ENCODE results near the gene TMEM151A.
"Not testable (repeated sequence)": the region's sequence is repeated elsewhere in the genome, so short reads cannot be mapped to it uniquely, and the experiment has no call there.

TMEM151A gene

DNA sequence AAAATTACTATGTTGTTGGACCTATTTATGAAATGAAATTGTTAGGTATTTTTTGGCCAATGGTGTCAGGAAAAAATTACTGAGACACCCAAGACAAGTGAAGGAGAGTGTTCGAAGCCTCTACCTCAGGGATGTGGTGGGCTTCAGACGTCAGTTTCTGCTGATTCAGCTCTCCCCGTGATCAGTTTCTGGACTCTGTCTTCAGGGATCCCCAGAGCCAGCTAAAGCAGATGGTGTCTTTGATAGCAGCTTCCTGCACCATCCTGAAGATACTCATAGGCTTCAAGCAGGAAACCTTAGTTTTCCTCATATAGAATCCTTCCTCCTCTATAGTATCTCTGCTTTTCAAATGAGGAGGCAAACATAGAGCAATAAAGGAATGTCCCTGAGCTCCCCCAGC lies 17.8 kb downstream of the TMEM151A start:
- no peak for DNase-seq (ENCODE audit: low spot score)

DNA sequence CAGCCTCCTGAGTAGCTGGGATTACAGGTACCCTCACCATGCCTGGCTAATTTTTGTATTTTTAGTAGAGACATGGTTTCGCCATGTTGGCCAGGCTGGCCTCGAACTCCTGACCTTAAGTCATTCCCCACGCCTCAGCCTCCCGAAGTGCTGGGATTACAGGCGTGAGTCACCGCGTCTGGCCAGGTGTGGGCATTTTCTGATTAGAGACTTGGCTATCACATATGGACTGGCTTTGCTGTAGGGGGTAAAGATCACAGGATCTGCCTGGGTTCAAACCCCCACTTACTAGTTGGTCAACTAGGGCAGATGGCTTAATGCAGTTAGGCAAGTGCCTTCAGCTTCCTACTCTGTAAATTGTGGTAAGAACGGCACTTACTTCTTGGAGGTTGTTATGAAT lies 18.6 kb downstream of the TMEM151A start:
- no peak for DNase-seq (ENCODE audit: low spot score)

DNA sequence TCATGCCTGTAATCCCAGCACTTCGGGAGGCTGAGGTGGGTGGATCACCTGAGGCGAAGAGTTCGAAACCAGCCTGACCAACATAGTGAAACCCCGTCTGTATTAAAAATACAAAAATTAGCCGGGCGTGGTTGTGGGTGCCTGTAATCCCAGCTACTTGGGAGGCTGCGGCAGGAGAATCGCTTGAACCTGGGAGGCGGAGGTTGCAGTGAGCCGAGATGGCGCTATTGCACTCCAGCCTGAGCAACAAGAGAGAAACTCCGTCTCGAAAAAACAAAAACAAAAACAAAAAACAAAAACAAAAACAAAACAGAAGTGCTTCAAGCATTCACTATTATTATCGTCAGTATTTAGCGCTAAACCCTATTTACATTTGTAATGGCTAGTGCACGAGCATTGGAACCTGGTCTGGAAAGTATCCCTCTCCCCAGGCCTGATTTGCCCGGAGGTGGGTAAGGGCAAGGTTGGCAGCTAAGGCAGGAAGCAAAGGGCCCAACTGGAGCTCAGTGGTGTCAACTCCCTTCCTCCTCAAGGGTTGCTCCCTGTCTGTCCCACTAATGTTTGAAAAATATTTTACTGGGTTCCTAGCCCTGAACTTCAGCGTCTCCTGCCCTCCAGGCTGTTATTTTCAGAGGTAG lies 19.2 kb downstream of the TMEM151A start:
- not testable (repeated sequence) for DNase-seq (ENCODE audit: low spot score)

DNA sequence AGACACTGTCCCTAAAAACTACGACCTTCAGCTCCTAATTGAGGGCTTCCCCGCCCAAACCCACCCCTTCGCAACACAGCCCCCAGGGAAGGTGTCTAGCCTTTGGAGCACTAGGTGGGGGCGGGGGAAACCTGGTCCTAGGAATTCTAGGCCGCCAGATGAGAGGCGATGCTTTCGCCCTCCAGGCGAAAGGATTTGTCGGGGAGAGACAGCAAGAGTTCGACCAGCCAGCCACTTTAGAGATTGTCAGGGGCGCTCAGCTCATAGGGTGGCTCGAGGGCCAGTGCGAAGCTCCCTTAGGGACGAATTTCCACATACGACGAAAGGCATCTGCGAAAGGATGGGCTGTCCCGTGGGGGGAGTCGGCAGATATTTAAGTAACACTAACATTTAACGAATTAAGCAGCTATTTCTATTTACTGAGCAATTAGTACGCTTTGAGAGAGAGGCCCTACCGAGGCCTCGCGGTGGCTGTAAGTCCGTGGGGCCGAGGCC lies 19.8 kb downstream of the TMEM151A start:
- no peak for DNase-seq (ENCODE audit: low spot score)

DNA sequence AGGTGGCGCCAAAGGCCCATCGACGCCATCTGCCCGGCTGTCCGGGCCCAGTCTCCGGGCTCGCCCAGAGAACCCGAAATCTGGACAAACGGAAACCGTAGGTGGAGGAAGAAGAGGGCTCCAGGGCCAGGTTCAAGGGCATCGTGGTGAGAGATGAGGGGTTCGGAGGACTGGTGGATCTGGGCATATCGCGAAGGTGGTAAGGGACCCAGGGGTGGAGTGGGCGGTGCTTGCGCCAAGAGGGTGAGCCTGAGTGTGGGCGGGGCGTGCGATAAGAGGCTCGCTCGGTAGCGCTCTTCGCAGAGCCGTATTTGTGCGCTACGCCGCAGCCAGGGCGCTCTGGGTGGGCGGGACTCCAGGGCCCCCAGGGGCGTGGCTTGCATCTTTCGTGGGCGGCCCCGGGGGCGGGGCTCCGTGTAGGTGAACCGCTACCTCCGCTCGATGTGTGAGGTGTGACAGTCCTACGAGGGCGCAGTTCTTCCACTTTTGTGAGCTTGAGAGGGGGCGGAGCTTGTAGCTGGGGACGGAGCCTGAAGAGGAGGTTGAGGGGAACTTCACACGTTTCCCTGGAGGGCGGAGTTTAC lies 20.4 kb downstream of the TMEM151A start:
- DNase-seq (ENCODE audit: low spot score): peak; percentile 87

DNA sequence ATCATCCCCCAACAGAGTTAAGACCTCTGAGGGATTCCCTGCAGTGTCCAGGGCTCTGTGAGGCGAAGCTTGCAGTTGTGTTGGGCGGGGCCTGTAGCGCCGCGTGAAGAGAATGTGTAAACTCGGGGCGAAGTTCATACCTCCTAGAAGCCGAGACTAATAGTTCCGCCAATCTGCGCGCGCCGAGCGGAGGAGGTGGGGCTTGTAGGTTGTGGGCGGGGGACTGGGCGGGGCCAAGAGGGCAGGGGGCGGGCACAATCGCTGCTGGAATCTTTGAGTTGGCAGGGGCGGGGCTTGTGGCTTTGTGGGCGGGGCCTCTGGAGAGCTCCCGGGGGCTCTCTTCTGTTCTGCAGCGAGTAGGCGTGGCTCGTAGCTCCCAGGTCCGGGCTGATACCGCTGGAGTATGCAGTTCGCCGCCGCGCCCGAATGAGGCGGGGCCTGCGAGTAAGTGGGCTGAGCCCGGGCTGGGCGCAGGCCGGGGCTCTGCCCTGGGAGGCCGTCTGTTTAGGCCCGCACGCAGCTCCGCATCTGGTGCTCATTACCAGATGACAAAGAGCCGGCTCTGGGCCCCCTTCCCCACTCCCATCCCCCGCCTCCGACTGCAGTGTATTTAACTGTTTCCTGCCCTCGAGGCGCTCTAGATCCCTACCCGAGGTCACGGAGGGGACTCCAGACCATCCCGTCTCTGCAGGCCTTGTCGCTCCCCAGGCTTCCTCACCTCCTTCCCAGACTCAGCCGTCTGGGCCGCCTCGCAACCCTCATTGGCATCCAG lies 21.0 kb downstream of the TMEM151A start:
- peak; percentile 91 for DNase-seq (ENCODE audit: low spot score)

DNA sequence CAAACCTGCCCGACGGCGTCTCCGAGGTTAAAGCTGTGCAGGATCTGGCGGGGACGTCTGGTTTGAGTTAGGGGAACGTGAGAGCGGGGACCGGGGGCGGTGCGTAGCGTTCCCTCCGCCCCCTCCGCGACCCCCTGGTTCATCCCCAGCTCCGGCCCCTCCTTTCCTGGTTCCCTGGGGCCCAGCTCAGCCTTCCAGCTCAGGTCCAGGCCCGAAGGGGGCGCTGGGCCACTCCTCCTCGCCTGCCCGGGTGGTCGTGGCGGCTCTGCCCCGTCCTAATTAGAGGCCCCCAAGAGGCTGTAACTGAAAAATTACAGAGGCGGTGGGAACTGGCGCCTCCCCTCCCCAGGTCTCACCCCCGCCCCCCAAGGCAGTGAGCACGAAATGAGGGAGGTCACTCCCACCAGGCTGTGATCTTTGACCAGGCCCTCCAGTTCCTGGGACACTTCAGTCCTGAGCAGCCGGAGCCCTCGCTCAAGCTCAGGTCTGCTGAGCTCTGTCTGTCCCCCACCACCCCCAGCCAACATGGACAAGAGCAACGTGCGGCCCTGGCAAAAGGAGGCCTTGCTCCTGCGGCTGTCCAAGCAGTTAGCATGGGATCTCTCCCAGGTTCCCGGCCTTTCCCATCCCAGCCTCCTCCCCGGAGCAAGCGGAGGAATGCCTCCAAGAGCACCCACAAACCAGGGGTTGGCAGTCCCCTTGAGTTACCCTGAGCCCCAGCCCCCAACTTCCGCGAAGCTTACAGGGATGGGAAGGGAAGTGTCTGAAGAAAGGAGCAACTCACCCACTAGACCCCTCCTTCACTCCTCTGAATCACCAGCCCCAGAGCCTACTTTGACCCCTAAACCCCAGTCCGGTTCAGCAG lies 21.9 kb downstream of the TMEM151A start:
- DNase-seq (ENCODE audit: low spot score): no peak

DNA sequence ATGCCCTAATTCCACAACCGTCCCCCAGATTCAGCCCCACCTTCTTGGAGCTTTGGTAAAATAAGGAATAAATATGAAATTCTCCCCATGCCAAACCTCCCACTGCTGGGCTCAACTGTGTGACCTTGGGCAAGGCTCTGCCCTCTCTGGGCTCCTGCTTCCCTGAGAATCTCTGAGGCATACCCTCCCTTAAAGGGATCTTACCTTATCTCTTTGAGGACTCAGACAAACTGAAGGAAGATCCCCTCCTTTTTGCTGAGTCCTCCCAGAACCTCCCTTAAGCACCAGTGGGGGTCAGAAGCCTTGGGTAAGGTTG lies 22.4 kb downstream of the TMEM151A start:
- DNase-seq (ENCODE audit: low spot score): no peak

DNA sequence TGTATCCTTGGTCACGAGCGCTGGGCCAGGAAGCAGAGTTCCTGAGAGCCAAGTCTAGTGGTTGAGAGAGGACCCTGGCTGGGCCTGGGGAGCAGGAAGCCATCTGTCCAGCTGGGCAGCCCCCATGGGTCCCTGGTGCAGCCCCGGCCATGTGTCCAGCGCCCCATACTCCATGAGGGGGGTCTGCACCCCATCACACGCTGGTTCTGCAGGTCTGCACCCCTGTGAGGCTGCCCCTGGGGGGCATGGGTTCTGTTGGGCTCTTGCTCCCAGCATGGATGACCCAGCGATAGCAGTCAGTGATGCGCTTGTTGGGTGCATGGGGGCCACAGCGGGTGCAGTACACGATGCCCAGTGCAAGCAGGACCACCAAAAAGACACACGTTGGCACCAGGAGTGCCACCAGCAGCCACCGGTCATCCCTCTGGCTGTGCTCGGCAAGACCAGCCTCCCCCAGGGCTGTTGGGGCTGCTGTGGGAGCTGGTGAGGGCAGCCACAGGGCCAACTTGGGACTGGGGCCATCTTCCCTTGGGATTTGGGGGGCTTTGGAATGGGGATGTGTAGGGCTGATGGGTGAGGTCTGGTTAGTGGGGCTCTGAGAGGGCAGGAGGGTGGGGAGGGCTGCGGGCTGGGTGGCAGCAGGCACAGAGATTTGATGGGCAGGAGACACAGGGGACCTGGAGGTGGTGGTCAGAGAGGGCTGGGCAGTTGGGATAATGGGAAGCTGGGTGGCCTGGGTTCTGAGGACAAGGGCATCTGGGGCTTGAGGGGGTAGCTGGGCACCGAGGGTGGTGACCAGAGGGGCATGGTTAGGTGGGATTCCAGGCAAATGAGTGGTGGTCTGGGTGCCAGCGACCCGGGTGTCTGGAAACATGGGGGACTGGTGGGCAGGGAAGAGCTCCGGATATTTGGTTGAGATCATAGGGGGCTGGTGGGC lies 23.1 kb downstream of the TMEM151A start:
- no peak for DNase-seq (ENCODE audit: low spot score)

DNA sequence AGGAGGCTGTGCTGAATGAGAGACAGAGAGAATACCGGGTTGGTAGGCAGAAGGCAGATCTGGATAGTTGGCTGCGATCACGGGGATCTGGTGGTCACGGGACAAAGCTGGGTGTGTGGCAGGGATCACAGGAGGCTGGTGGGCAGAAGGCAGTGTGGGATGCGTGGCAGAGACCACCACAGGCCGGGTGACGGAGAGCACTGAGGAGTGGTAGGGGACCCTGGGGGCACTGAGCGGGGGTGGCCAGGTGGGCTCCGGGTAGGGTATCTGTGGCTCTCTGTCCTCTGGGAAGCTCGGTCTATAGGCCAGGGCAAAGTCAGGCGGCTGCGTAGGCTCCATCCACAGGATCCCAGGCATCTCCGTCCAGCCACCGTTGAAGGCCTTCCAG lies 23.8 kb downstream of the TMEM151A start:
- no peak for DNase-seq (ENCODE audit: low spot score)

DNA sequence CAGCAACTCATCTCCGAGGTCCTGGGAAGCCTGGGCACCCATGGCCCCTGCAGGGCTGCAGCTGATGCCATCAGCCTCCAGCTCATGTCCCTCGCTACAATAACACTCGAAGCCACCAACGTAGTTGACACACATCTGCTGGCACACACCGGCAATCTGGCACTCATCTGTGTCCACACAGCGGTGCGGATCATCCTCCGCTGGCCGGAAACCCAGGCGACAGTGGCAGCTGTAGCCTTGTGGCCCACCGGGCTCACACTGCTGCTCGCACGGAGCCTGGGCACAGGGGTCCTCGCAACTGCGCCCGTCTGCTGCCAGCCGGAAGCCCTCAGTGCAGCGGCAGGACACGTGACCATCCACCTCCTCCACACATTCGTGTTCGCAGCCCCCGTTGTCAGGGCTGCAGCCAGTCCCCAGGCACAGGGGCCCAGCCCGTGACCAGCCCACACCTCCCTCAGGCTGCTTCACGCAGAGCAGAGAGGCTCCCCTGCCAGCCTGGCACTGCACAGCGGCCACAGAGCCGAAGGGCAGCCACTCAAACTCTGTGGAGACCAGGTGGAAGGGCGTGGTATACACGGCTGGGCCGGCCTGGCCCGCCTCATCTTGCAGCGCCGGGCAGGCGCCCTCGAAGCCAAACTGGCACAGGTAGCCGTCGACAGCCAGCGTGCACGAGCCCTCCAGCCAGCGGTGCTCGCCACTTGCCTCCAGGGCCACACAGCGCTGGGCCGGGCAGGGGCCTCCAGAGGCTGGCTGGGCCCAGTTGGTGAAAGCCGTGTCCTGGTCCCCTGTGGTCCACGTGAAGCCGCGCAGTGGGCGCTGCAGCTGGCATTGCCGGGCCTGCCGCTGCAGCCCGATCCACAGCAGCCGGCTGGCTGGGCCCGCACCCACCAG lies 24.5 kb downstream of the TMEM151A start:
- DNase-seq (ENCODE audit: low spot score): no peak

DNA sequence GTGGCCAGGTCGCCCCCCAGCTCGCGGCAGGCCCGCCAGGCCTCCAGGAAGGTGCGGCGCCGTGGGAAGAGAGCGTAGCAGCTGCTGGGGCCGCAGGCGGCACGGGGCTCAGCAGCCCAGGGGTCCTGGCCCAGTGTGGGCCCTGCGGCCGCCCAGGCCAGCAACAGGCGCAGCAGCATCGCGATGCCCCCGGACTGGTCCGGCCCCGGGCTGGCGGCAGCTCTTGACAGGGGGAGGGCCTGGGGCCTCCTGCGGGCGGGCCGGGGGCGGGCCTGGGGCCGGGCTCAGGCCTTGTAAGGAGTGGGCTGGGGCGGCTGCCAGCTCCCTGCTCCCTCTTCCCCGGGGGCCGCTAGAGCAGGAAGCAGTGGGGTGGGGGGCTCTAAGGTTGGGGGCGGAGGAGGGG lies 25.2 kb downstream of the TMEM151A start, which contains the start of gene CD248:
Gene CD248, minus strand, starts transcription at position 196 of the 403 bp plus-strand sequence. Its CDS starts 17 bp downstream, at position 179.
- no peak for DNase-seq (ENCODE audit: low spot score)

DNA sequence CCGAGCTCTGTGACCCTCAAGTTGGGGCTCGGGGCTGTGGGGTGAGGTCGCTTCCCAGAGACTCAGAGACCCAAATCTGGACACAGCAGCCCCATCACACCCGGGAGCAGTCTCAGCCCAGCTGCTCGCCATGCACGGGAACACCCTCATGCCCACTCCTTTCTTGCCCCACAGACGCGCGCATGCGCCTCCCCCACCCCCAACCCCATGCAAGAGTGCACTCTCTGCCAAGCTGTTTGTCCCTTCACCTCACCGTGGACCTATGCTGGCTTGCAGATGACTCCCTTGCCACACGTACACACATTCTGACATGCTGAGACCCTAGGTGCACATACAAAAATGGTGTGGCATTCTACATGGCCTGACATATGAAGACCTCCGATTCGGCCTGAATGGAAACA lies 25.6 kb downstream of the TMEM151A start:
- no peak for DNase-seq (ENCODE audit: low spot score)

DNA sequence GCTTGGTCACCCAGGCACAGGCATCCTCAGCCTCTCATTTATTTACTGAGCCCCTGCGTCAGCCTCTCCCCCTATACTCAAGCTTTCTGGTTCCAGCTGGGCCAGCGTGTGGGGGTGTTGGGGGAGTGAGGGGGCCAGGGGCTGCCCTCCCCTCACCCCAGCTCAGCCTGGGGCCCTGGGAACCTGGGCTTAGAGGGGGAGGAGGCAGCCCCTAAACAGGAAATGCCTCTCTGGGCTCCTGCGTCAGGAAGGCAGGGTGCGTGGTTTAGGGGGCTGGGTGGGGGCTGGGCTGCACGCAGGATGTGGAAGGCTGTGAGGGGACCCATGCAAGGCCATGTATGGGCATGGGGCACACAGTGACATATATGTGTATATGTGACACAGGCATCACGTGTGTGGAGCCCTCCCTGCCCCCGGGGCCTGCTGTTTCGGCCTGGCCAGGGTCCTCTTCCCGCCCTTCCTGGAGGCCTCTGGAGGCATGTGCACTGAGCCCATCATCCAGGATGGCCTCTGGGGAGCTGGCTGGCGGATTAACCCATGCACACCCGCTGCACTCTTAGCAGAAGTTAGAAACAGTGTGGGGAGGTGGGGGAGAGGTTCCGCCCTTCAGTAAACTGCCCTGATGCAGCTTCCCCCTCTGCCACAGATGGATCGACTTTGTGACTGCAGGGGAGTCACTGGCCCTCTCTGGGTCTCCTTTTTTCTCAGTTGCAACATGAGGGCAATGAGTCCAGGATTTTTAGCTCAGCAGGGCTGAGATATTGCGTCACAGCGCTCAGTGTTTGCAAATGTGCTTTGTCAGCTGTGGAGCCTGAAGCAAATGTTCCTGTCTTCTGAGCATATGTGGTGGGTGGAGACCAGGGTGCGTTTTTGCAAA lies 26.3 kb downstream of the TMEM151A start:
- DNase-seq (ENCODE audit: low spot score): no peak

DNA sequence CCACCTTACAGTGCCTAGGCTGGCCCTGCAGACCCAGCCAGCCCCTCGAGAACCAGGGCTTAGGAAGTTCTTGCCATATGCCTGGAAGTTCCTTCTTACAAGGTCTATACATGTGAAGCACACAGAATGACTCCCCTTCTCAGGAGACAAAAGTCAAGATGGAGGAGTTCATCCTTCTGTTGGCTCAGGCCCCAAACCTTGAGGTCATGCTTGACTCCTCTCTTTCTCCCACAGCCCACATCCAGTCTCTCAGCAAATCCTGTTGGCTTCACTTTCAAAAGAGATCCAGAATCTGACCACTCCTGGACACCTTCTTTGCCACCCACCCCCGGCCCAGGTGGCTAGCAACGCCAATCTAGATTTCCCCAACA lies 26.9 kb downstream of the TMEM151A start:
- no peak for DNase-seq (ENCODE audit: low spot score)

DNA sequence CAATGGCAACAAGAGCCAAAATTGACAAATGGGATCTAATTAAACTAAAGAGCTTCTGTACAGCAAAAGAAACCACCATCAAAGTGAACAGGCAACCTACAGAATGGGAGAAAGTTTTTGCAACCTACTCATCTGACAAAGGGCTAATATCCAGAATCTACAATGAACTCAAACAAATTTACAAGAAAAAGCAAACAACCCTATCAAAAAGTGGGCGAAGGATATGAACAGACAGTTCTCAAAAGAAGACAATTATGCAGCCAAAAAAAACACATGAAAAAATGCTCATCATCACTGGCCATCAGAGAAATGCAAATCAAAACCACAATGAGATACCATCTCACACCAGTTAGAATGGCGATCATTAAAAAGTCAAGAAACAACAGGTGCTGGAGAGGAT lies 28.6 kb downstream of the TMEM151A start:
- not testable (repeated sequence) for DNase-seq (ENCODE audit: low spot score)

DNA sequence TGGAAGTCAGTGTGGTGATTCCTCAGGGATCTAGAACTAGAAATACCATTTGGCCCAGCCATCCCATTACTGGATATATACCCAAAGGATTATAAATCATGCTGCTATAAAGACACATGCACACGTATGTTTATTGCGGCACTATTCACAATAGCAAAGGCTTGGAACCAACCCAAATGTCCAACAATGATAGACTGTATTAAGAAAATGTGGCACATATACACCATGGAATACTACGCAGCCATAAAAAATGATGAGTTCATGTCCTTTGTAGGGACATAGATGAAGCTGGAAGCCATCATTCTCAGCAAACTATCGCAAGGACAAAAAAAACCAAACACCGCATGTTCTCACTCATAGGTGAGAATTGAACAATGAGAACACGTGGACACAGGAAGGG lies 29.1 kb downstream of the TMEM151A start:
- DNase-seq (ENCODE audit: low spot score): not testable (repeated sequence)

DNA sequence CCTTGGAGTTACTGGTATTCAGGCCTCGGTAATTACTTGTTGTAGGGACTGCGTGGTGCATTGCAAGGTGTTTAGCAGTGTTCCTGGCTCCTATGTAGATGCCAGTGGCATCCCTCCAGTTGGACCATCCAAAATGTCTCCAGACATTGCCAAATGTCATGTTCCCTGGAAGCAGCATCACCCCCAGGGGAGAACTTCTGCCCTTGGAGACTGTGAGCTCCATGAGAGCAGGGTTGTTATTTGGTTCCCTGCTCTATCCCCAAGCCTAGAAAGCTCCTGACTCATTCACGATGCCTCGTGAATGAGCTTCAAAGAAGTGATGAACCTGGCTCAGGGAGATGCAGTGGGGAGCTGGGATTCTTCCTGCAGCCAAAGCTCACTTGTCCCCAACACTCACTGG lies 29.9 kb downstream of the TMEM151A start:
- no peak for DNase-seq (ENCODE audit: low spot score)

DNA sequence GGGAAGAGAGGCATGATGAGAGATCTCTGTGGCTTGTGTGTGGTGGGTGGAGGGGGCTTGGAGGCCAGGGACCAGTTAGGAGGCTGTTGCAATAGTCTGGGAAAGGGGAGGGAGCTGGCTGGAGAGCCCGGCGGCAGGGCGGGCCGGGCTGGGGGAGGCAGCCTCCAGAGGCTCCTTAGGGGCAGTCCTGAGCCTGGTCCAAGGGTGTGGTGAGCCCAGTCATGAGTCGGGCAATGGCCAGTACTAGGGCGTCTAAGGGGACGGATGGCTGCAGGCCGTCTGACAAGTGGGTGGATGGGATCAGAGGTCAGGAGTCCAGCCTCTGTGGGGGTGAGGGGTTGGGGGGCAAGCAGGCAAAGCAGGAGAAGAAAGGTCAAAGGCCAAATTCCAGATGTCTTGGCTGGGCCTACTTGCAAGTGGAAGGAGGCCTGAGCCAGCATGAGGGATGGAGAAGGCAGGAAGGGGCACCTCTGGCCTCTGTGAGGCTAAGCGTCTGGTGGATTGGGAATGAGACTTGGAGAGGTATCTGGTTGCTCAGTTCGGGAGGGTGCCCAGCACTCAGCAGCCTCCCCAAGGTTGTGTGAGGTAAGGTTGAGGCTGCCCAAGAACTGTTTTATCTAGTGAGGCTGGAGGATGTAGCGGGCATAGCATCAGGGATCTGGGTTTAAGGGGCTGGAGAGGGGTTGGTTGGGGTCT lies 31.2 kb downstream of the TMEM151A start:
- DNase-seq (ENCODE audit: low spot score): no peak
